ENCODE measurements around the gene CDK18. TPM values are rescaled to one million over a fixed set of nuclear protein-coding genes. Genes with fewer than 3 reads are reported as not detected.

CDK18 gene
- total and polyA plus RNA-seq, 8 donors, result 3.7 to 174 (median 41.3) TPM

DNA sequence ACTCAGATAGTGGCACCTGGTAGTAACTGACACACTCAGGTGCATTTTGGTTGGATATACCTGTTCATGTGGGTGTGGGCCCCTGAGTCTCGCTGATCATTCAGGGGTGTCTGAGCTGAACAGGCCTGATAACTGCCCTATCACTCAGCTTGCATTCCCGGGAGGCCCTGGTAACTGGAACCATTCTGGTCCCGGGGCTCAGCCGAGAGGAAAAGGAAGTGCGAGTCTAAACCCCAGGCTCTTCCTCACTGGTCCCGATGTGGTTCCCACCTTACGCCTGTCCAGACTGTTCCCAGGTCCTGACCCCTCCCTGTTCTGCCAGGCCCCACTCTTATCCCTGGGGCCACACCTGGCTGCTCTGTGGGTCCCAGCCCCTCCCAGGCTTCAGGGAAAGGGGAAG, 11.7 kb upstream of the CDK18 start:
- no peak for DNase-seq
- peak overlapping the region in 4 of 5 donors; percentile 31 to 71 (median 49) for H3K27ac ChIP-seq
- TF ChIP-seq EP300 (IDR thresholded peaks at IDR 0.05) (no peak), POLR2AphosphoS5 (IDR thresholded peaks at IDR 0.05) (no peak), POLR2A (IDR thresholded peaks at IDR 0.05) (no peak)
- TF ChIP-seq, protein P1, sequence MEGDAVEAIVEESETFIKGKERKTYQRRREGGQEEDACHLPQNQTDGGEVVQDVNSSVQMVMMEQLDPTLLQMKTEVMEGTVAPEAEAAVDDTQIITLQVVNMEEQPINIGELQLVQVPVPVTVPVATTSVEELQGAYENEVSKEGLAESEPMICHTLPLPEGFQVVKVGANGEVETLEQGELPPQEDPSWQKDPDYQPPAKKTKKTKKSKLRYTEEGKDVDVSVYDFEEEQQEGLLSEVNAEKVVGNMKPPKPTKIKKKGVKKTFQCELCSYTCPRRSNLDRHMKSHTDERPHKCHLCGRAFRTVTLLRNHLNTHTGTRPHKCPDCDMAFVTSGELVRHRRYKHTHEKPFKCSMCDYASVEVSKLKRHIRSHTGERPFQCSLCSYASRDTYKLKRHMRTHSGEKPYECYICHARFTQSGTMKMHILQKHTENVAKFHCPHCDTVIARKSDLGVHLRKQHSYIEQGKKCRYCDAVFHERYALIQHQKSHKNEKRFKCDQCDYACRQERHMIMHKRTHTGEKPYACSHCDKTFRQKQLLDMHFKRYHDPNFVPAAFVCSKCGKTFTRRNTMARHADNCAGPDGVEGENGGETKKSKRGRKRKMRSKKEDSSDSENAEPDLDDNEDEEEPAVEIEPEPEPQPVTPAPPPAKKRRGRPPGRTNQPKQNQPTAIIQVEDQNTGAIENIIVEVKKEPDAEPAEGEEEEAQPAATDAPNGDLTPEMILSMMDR (IDR thresholded peaks at IDR 0.05), result no peak
- 21 to 53% (median 31%) methylated on average over 6 to 7 of the region's 7 CpGs for WGBS, 5 donors
- peaks cover 17 to 58% (median 29%) of the 10 kb centered on the region in 4 donors for H3K4me1 ChIP-seq
- intact Hi-C loops (cut with DNase I; ENCODE audit: low total_unique reads), result no loop called here
- no peaks in the 10 kb centered on the region for H3K9me3 ChIP-seq
- no peaks in the 10 kb centered on the region for H3K36me3 ChIP-seq
- no peak overlapping the region for H3K4me3 ChIP-seq
- H3K27me3 ChIP-seq, result peaks cover 0 to 33% (median 0%) of the 10 kb centered on the region in 3 donors

DNA sequence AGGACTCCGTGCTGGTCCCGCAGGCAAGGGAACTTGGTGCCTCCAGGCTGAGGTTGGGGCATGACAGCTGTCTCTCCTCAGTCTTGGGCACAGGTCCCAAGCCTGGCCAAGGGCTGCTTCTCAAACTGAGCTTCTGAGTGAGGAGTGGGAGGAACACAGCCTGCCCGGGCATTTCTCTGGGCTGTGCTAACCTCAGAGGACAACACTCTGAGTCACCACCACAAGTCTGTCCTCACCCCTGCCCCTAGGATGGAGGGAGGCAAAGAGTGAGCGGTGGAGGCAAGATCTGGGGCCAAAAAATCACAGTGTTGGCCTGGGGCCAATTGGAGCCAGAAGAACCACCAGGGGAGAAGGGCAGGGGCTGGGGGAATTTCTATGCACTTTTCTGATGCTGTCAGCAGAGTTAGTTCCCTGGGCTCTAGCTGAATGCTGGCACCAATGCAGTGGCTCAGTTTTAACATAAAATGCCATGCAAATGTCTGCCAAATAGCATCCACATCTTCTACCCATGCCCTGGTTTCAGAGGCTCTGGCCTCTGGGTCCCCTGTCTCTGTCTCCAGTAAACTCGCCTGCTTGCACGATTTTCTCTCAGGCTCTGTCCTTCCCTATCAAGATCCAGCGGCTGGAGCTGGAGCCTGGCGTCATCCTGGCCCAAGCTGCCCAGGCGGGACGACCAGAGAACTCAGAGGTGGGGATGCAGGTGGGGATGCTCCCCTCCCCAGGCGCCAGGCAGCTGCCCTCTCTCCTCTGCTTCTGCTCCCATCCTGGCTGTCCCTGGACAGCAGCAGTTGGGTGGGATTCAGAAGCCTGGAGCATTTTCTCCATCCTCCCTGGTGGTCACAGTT, 11.0 kb upstream of the CDK18 start:
- 44 to 58% (median 50%) methylated on average over 10 to 11 of the region's 11 CpGs for WGBS, 5 donors
- Histone ChIP-seq H3K4me3 (no peak overlapping the region), H3K27ac (peak overlapping the region in 4 of 5 donors; percentile 31 to 71 (median 49)), H3K27me3 (peaks cover 0 to 28% (median 0%) of the 10 kb centered on the region in 3 donors), H3K36me3 (no peaks in the 10 kb centered on the region), H3K4me1 (peaks cover 17 to 63% (median 30%) of the 10 kb centered on the region in 4 donors), H3K9me3 (no peaks in the 10 kb centered on the region)
- DNase-seq, result peak; percentile 28 to 57
- TF ChIP-seq, protein P1 (IDR thresholded peaks at IDR 0.05), result no peak
- peak in 1 of 3 donors; percentile 7 for TF ChIP-seq POLR2AphosphoS5 (IDR thresholded peaks at IDR 0.05)
- intact Hi-C loops (cut with DNase I; ENCODE audit: low total_unique reads), result no loop called here

DNA sequence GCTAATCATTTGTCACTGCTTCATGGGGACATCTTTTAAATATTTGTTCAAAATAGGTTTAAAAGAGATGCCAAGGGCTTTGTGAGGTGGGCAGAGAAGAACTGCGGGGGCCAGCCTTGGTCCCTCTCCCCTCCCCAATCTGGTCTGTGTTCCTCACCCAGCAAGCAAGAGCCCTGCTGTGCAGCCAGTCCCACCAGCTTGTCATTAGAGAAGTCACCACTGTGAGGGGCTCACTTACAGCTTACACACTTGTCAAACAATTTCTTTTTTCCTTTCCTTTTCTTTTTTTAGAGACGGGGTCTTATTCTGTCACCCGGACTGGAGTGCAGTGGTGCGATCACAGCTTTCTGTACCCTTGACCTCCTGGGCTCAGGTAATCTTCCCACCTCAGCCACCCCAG, 10.4 kb upstream of the CDK18 start:
- Histone ChIP-seq H3K27me3 (peaks cover 0 to 25% (median 0%) of the 10 kb centered on the region in 3 donors), H3K4me1 (peaks cover 17 to 63% (median 30%) of the 10 kb centered on the region in 4 donors), H3K4me3 (no peak overlapping the region), H3K27ac (no peak overlapping the region), H3K9me3 (no peaks in the 10 kb centered on the region), H3K36me3 (no peaks in the 10 kb centered on the region)
- no peak for DNase-seq
- 77 to 90% (median 86%) methylated on average over 4 of the region's 4 CpGs for WGBS, 5 donors
- intact Hi-C loops (cut with DNase I; ENCODE audit: low total_unique reads), result no loop called here
- TF ChIP-seq POLR2AphosphoS5 (IDR thresholded peaks at IDR 0.05), result no peak
- TF ChIP-seq EP300 (IDR thresholded peaks at IDR 0.05), result no peak
- no peak for TF ChIP-seq POLR2A (IDR thresholded peaks at IDR 0.05)
- TF ChIP-seq, protein P1 (IDR thresholded peaks at IDR 0.05), result no peak

DNA sequence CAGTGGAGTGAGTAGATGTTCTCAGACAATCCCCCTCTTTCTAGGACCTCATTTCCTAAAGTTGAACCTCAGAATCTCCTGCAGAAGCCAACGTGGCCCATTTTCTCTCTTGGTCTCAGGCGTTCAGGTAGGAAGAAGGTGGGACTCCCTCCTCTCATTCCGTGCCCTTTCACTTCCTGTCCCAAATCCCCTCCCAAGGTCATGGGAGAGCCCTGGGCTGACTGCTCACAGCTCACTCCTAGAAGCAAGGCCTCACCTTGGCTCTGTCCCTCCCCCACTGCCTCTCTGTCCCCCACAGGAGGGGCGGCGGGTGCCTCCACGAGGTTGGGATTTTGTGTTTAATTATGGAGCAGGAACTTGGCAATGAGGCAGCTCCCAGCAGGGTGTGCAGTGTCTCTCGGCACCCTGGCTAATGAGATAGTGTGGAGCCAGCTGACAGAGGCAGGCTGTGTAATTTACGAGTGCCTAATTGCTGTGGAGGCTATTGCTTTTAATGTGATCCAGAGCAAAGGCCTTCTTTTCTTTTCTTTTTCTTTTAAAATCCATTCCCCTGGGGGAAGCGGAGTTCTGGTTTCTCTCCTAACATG, 9.1 kb upstream of the CDK18 start:
- H3K27me3 ChIP-seq, result peaks cover 0 to 19% (median 0%) of the 10 kb centered on the region in 3 donors
- TF ChIP-seq, protein P1 (IDR thresholded peaks at IDR 0.05), result no peak
- TF ChIP-seq EP300 (IDR thresholded peaks at IDR 0.05), result no peak
- H3K27ac ChIP-seq, result peak overlapping the region in 4 of 5 donors; percentile 2 to 38 (median 36)
- peaks cover 17 to 63% (median 30%) of the 10 kb centered on the region in 4 donors for H3K4me1 ChIP-seq
- no peaks in the 10 kb centered on the region for H3K9me3 ChIP-seq
- H3K4me3 ChIP-seq, result no peak overlapping the region
- 31 to 52% (median 40%) methylated on average over 6 to 9 of the region's 9 CpGs for WGBS, 5 donors
- no peaks in the 10 kb centered on the region for H3K36me3 ChIP-seq
- intact Hi-C loops (cut with DNase I; ENCODE audit: low total_unique reads), result no loop called here
- DNase-seq, result peak; percentile 50 to 73

All from stomach (tissue), 9 donors.